ENCODE data around the gene NCOA7.
"Not testable (repeated sequence)": the region's sequence is repeated elsewhere in the genome, so short reads cannot be mapped to it uniquely, and the experiment has no call there.

Gene NCOA7

GRCh38 chr6:125952764-125953501 is 162.2 kb downstream of the NCOA7 start:
- DNase-seq, result peak; percentile 83

DNA sequence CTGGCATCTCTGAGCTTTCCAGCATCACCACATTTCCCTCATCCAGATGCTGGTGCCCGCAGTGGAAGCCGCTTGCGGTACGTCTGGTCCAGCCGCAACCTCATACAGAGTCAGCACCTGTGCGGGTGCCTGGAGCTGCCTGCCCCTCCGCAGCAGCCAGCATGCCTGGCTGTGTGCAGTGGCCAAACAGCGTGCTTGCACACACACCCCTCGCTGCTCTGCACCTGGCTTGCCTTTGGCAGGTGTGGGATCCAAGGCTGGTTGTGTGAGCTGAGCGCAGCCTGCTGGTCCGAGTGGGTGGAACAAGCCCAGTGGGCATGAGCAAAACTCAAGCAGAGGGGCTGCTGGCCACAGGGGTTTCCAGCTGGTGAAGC is 162.7 kb downstream of the NCOA7 start:
- DNase-seq, result no peak

DNA sequence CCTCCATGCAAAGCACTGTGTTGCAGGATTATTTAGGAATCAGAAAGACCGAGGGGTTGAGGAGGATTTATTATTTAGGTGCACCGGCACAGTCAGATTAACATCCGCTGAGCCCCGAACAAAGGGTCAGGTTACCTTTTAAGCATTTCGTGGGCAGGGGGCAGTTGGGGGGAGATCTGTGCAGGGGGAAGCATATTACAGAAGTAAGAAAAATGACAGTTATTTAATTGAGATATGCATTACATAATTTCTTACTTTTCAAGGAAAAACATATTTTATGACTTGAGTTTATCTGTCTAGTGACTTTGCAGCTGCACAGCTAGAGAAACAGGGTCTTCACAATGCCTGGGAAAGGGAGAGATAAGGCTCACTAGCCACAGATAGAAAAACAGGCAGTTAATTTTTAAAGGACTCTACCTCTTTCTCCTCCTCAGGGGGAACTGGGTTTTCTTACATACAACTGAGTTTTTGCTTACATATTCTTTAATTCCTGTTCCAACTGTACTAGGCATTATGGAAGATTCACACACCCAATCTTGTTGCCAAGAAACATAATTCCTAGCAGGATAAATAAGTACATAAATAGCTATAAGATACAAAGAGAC is 164.1 kb downstream of the NCOA7 start:
- peak; percentile 72 for DNase-seq

- DNase-seq, result no peak
These were observed 165.2 kb downstream of the NCOA7 start for GRCh38 chr6:125955973-125956372.

DNA sequence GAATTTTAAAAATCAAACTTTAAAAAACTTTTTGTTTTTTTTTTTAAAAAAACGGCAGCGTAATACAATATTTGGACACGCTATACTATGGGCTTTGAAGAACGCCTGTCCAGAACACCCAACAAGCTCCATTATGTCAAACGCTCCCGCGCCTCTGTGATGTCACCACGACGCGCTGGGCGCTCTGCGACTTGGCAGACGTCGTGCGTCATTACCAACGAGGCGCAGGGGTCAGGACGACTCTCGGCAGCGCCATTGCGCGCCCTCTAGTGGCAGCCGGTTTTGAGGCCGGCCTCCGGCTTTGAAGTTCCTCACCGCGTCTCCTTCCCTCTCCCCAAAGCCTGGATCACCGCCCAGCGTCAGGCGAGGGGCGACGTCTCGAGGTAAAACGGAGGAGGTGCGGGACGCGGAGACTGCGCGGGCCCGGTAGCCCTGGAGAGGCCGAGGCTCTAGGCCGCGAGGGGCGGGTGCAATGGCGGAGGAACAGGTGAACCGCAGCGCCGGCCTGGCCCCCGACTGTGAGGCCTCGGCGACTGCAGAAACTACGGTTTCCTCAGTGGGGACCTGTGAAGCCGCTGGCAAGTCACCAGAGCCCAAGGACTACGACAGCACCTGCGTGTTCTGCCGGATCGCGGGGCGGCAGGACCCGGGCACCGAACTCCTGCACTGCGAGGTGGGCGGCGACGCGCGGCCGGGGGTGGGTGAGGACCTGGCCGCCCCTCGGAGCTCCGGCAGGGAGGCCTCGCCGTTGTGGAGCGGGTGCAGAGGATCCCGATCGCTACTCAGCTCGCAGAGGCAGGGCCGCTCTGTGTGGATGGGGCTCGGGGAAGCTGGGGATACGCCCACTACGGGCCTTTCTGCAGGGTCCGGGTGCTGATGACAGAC is 166.0 kb downstream of the NCOA7 start, which contains the start of gene HINT3:
HINT3 (plus strand) TSS at position 265 of the 885 bp plus-strand sequence; CDS start at position 473, 208 bp downstream.
- DNase-seq, result peak; percentile 98

DNA sequence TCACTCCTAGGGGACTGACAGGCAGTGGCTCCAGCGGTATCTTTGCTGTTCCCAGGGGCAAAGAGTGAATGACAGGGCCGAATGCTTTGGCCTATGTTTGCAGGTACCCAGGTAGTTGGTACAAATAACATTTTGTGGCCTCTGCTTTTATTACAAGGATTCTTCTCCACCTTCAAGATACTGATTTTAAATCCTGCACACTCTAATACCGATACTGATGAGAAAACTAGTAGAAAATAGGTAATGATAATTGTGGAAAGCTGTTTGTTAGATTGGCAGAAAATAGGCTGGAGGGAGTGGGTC is 166.6 kb downstream of the NCOA7 start:
- no peak for DNase-seq

DNA sequence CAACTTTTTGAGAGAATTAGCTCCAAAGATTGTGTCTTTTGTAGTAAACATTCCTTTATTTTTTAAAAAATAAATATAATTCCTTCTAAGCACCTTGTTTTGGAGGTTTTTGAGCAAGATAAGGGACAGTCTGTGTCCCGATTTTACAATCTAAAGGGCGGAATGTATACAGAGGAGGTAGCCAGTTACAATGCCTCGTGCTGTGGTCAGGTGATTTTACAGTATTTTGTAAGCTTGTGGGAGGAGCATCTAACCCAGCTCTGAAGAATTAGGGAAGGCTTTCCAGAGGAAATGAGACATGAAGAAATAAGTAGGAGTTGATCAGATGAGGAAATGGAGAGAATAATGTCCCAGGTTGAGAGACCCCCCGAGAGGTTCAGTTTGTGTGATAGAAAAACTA is 167.1 kb downstream of the NCOA7 start:
- DNase-seq, result peak; percentile 74

GRCh38 chr6:125959041-125959440 is 168.3 kb downstream of the NCOA7 start:
- DNase-seq, result no peak

- DNase-seq, result no peak
These were observed 170.4 kb downstream of the NCOA7 start for GRCh38 chr6:125961117-125961516.

GRCh38 chr6:125962900-125963497 is 172.2 kb downstream of the NCOA7 start:
- peak; percentile 27 for DNase-seq

- peak; percentile 29 for DNase-seq
These were observed 173.1 kb downstream of the NCOA7 start for GRCh38 chr6:125963817-125964216.

DNA sequence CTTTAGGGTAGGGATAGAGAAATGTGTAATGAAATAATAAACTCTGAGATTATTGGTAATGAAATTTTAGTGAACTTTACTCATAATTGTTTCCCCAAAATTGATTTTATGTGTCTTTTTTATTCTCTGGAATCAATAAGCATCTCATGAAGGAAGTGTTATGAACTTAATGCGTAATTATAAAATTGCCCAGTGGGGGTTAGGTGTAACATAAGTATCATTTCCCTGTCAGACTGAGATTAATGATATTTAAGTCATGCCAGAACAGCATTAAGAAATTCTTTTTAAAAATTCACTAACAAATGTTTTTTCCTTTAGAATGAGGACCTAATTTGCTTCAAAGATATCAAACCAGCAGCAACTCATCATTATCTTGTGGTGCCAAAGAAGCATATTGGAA is 175.8 kb downstream of the NCOA7 start:
- DNase-seq, result no peak

DNA sequence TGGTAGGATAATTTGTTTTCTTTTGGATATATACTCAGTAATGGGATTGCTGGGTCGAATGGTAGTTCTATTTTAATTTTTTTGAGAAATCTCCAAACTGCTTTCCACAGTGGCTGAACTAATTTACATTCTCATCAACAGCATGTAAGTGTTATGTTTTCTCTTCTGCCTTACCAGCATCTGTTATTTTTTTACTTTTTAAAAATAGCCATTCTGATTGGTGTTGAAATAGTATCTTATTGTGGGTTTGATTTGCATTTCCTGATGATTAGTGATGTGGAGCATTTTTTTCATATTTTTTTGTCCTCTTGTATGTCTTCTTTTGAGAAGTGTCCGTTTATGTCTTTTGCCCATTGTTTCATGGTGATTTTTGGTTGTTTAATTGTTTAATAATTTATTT is 177.7 kb downstream of the NCOA7 start:
- no peak for DNase-seq

DNA sequence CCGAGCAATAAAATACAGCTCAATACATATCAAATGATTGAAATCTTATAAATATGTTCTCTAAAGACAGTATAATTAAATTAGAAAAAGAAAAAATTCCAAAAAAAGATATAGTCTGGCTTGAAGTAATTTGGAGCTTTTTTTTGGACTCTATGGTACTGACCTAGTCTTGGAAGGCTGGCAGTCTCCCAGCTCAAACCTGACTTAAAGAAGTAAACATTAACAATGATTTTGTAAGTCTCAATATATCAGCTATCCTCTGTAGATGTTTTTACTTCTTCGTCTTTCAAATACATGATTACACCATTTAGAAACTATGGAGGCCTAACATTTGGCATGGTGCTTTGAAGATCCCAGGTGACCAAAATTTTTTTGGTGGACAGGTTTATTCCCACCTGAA is 180.0 kb downstream of the NCOA7 start:
- no peak for DNase-seq

DNA sequence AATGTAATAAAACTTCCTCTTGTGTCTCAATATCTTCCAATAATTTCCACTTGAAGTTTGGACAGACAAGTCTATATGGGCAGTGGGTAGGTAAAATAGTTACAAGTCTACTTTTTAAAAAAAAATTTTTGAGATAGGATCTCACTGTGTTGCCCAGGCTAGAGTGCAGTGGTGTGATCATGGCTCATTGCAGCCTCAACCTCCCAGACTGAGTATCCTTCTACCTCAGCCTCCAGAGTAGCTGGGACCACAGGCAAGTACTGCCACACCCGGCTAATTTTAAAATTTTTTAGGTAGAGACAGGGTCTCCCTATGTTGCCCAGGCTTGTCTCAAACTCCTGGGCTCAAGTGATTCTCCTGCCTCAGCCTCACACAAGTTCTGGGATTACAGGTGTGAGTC is 181.7 kb downstream of the NCOA7 start:
- not testable (repeated sequence) for DNase-seq

DNA sequence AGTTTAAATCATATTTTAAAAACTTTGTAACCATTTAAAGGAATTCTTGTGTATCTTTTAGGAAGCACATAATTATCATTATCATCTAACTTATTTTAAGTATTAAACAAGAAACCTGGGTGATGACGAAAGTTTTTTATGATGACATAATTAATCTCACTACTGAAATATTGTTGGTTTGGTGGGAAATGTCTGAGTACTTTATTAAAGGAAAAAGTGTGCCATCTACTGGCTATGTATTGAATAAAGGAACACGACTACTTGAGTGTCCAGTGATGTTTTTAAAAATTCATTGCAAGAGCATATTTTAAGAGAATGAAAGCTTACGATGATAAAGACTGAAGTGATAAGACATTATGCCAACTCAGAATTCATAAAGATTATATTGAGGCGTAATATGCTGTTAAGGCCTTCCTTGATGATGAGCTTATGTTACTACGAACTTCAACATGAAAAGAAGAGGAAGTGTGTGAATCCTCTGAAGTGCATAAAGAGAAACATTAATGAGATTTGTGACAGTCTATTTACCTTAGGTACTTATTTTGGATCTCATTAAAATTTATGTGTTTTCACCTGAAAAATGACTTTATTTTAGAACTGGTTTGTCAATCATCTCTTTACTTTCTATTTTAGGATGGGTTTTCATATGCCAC is 183.6 kb downstream of the NCOA7 start:
- peak; percentile 84 for DNase-seq

GRCh38 chr6:125979101-125979500 is 188.3 kb downstream of the NCOA7 start:
- DNase-seq, result no peak

All from hematopoietic multipotent progenitor cell treated with erythropoietin and hydrocortisone succinate and interleukin-3 and kit ligand, for 8 days (in vitro differentiated cells).